ENCODE measurements around the gene PIEZO1.

DNA sequence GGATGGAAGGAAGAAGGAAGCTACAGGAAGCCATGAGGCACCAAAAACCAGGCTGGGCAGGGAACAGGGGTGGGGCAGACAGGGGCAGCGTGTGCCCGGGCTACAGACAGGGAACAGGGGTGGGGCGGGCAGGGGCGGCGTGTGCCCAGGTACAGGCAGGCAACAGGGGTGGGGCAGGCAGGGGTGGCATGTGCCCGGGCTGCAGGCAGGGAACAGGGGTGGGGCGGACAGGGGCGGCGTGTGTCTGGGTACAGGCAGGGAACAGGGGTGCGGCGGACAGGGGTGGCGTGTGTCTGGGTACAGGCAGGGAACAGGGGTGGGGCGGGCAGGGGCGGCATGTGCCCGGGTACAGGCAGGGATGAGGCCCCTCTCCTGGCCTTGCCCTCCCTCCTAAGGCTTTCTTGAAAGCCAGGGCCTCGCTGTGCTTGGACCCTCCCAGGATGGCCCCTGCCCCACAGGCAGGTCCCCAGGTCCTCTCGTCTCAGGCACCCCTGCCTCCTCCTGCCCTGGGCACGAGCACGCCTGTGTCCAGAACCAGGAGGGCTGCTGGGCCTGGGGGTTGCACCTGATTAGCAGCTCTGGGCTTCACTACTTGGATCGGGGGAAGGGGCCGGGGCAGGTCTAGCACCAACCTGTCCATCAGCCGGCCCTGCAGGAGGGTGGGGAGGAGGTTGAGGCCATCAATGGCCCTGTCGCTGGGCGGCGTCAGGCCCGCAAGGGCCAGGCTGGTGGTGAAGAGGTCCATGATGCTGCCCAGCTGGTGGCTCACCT, 41.2 kb upstream of the PIEZO1 start:
- TF ChIP-seq, protein P1, sequence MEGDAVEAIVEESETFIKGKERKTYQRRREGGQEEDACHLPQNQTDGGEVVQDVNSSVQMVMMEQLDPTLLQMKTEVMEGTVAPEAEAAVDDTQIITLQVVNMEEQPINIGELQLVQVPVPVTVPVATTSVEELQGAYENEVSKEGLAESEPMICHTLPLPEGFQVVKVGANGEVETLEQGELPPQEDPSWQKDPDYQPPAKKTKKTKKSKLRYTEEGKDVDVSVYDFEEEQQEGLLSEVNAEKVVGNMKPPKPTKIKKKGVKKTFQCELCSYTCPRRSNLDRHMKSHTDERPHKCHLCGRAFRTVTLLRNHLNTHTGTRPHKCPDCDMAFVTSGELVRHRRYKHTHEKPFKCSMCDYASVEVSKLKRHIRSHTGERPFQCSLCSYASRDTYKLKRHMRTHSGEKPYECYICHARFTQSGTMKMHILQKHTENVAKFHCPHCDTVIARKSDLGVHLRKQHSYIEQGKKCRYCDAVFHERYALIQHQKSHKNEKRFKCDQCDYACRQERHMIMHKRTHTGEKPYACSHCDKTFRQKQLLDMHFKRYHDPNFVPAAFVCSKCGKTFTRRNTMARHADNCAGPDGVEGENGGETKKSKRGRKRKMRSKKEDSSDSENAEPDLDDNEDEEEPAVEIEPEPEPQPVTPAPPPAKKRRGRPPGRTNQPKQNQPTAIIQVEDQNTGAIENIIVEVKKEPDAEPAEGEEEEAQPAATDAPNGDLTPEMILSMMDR (IDR thresholded peaks at IDR 0.05 in 8 of 11, conservative IDR thresholded peaks at IDR 0.05 in 3 of 11), result no peak
- TF ChIP-seq POLR2A (IDR thresholded peaks at IDR 0.05), result no peak
- no peak for TF ChIP-seq POLR2AphosphoS5 (IDR thresholded peaks at IDR 0.05)
